HG02588 (cell line): ENCODE measurements around the gene MEX3D.

Experiments used
- ATAC-seq: cut with Tn5 transposase; IDR thresholded peaks from one replicate; pipeline ENCODE4 v1.9.1; 2021; ENCODE audit warnings: mild to moderate bottlenecking, moderate library complexity; ENCODE audit not compliant: unreplicated experiment

The MEX3D gene

GRCh38 chr19:1505991-1506881 is 61.9 kb downstream of the MEX3D start:
- ATAC-seq, result no peak

- ATAC-seq, result no peak
Measured at GRCh38 chr19:1505012-1505411, 63.1 kb downstream of the MEX3D start.
